HG02571 (cell line): ENCODE data around the gene USP17L24.
"Not testable (repeated sequence)": the region's sequence is repeated elsewhere in the genome, so short reads cannot be mapped to it uniquely, and the experiment has no call there.

Experiments used
- ATAC-seq: cut with Tn5 transposase; IDR thresholded peaks from one replicate; pipeline ENCODE4 v1.9.1; 2021; ENCODE audit warnings: mild to moderate bottlenecking, moderate library complexity; ENCODE audit not compliant: unreplicated experiment

The USP17L24 gene, protein sequence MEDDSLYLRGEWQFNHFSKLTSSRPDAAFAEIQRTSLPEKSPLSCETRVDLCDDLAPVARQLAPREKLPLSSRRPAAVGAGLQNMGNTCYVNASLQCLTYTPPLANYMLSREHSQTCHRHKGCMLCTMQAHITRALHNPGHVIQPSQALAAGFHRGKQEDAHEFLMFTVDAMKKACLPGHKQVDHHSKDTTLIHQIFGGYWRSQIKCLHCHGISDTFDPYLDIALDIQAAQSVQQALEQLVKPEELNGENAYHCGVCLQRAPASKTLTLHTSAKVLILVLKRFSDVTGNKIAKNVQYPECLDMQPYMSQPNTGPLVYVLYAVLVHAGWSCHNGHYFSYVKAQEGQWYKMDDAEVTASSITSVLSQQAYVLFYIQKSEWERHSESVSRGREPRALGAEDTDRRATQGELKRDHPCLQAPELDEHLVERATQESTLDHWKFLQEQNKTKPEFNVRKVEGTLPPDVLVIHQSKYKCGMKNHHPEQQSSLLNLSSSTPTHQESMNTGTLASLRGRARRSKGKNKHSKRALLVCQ

DNA sequence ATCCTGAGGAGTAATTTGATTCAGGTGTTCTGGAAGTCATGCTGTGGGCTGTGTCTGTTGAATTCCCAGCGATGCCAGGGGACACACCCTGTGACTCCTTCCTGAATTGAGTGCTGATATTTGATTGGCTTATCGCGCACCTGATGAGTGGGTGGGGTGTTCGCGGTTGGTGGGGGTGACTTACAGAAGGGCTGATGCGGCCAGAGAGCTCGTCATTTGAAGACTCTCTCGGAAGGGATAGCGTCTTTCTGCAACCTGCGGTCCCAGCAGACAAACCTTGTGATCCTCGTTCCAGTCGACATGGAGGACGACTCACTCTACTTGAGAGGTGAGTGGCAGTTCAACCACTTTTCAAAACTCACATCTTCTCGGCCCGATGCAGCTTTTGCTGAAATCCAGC lies at the start of gene USP17L24:
USP17L24 (plus strand) TSS at position 301 of the 400 bp plus-strand sequence; CDS start at position 301, 0 bp downstream.
- not testable (repeated sequence) for ATAC-seq

DNA sequence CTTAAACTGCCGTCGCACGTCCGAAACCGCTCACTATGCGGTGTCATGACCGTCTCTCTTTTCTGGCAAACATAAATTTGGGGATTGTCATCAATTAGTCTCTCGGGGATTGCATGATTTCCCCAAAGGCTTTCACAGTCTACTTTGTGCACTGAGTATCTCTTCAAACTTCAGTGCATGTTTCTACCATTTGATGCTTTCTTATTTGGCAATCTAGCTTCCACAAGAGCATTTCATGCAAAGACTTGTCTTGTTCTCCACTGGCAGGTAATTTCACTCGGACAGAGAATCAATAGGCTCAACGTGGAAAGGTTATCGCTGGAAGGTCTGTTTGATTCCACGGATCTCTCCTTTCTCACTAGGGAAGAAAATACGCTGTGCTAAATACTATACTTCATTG lies 774 bp upstream of the USP17L24 start:
- ATAC-seq = not testable (repeated sequence)

DNA sequence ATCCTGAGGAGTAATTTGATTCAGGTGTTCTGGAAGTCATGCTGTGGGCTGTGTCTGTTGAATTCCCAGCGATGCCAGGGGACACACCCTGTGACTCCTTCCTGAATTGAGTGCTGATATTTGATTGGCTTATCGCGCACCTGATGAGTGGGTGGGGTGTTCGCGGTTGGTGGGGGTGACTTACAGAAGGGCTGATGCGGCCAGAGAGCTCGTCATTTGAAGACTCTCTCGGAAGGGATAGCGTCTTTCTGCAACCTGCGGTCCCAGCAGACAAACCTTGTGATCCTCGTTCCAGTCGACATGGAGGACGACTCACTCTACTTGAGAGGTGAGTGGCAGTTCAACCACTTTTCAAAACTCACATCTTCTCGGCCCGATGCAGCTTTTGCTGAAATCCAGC lies 4.6 kb downstream of the USP17L24 start, which contains the start of gene USP17L25:
USP17L25 (plus strand) TSS at position 301 of the 400 bp plus-strand sequence; CDS start at position 301, 0 bp downstream.
- ATAC-seq = not testable (repeated sequence)

DNA sequence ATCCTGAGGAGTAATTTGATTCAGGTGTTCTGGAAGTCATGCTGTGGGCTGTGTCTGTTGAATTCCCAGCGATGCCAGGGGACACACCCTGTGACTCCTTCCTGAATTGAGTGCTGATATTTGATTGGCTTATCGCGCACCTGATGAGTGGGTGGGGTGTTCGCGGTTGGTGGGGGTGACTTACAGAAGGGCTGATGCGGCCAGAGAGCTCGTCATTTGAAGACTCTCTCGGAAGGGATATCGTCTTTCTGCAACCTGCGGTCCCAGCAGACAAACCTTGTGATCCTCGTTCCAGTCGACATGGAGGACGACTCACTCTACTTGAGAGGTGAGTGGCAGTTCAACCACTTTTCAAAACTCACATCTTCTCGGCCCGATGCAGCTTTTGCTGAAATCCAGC lies 9.4 kb downstream of the USP17L24 start, which contains the start of gene USP17L26:
USP17L26 (plus strand) TSS at position 301 of the 400 bp plus-strand sequence; CDS start at position 301, 0 bp downstream.
- ATAC-seq = not testable (repeated sequence)

DNA sequence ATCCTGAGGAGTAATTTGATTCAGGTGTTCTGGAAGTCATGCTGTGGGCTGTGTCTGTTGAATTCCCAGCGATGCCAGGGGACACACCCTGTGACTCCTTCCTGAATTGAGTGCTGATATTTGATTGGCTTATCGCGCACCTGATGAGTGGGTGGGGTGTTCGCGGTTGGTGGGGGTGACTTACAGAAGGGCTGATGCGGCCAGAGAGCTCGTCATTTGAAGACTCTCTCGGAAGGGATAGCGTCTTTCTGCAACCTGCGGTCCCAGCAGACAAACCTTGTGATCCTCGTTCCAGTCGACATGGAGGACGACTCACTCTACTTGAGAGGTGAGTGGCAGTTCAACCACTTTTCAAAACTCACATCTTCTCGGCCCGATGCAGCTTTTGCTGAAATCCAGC lies 14.1 kb downstream of the USP17L24 start, which contains the start of gene USP17L5:
USP17L5 (plus strand) TSS at position 301 of the 400 bp plus-strand sequence; CDS start at position 301, 0 bp downstream.
- not testable (repeated sequence) for ATAC-seq

DNA sequence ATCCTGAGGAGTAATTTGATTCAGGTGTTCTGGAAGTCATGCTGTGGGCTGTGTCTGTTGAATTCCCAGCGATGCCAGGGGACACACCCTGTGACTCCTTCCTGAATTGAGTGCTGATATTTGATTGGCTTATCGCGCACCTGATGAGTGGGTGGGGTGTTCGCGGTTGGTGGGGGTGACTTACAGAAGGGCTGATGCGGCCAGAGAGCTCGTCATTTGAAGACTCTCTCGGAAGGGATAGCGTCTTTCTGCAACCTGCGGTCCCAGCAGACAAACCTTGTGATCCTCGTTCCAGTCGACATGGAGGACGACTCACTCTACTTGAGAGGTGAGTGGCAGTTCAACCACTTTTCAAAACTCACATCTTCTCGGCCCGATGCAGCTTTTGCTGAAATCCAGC lies 18.9 kb downstream of the USP17L24 start, which contains the start of gene USP17L27:
USP17L27 (plus strand) TSS at position 301 of the 400 bp plus-strand sequence; CDS start at position 301, 0 bp downstream.
- not testable (repeated sequence) for ATAC-seq

DNA sequence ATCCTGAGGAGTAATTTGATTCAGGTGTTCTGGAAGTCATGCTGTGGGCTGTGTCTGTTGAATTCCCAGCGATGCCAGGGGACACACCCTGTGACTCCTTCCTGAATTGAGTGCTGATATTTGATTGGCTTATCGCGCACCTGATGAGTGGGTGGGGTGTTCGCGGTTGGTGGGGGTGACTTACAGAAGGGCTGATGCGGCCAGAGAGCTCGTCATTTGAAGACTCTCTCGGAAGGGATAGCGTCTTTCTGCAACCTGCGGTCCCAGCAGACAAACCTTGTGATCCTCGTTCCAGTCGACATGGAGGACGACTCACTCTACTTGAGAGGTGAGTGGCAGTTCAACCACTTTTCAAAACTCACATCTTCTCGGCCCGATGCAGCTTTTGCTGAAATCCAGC lies 23.6 kb downstream of the USP17L24 start, which contains the start of gene USP17L28:
USP17L28 (plus strand) TSS at position 301 of the 400 bp plus-strand sequence; CDS start at position 301, 0 bp downstream.
- ATAC-seq = not testable (repeated sequence)

DNA sequence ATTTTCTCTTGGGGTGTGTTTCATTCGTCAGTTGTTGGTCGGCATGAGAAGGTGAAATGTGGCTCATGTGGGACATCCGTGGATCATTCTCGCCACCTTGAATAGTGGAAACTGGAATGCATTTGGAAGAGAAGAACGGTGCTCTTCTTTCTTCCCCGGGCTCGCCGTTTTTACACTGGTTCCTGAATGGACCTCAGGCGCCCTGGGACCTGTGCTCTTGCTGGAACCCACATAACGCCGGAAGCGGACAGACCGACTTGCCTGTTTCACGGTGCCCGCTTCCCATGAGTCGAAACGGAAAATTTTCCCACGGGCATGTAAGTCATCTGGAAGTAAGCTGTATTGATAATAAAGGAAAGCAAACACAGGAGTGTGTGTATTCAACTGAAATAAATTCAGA lies 25.9 kb downstream of the USP17L24 start:
- ATAC-seq = not testable (repeated sequence)

DNA sequence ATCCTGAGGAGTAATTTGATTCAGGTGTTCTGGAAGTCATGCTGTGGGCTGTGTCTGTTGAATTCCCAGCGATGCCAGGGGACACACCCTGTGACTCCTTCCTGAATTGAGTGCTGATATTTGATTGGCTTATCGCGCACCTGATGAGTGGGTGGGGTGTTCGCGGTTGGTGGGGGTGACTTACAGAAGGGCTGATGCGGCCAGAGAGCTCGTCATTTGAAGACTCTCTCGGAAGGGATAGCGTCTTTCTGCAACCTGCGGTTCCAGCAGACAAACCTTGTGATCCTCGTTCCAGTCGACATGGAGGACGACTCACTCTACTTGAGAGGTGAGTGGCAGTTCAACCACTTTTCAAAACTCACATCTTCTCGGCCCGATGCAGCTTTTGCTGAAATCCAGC lies 28.4 kb downstream of the USP17L24 start, which contains the start of gene USP17L29:
USP17L29 (plus strand) TSS at position 301 of the 400 bp plus-strand sequence; CDS start at position 301, 0 bp downstream.
- ATAC-seq = not testable (repeated sequence)

DNA sequence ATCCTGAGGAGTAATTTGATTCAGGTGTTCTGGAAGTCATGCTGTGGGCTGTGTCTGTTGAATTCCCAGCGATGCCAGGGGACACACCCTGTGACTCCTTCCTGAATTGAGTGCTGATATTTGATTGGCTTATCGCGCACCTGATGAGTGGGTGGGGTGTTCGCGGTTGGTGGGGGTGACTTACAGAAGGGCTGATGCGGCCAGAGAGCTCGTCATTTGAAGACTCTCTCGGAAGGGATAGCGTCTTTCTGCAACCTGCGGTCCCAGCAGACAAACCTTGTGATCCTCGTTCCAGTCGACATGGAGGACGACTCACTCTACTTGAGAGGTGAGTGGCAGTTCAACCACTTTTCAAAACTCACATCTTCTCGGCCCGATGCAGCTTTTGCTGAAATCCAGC lies 37.9 kb downstream of the USP17L24 start, which contains the start of gene USP17L30:
USP17L30 (plus strand) TSS at position 301 of the 400 bp plus-strand sequence; CDS start at position 301, 0 bp downstream.
- not testable (repeated sequence) for ATAC-seq
